CD14-positive monocyte (primary cell): Measurements from ENCODE around the gene CD8B. TPM values are rescaled to one million over a fixed set of nuclear protein-coding genes. Genes with fewer than 3 reads are reported as not detected.

Source experiments
- DNase-seq, 3 donors: peaks; one replicate each; pipeline ENCODE4 v3.0.0-alpha.2; 2011 to 2022
- H2AFZ ChIP-seq: 2 replicates; pipeline ENCODE4 v1.6.0; 2012; ENCODE audit warnings: mild to moderate bottlenecking, low read depth, low read length, inconsistent platforms; ENCODE audit not compliant: insufficient read depth, poor library complexity, severe bottlenecking
- H3K27ac ChIP-seq, 2 donors: 1 replicate in 1 of 2; 2 replicates in 1 of 2; pipeline ENCODE4 v1.5.1; 2012 to 2013; ENCODE audit warnings: low read length in 2 of 2, control low read depth in 1 of 2, inconsistent platforms in 1 of 2, low read depth in 1 of 2, mild to moderate bottlenecking in 1 of 2
- H3K27me3 ChIP-seq, 2 donors: one replicate each; pipeline versions ENCODE4 v1.6.0 to v1.6.1; 2011 to 2013; ENCODE audit warnings: low read length in 2 of 2; ENCODE audit not compliant: control insufficient read depth in 2 of 2, insufficient read depth in 2 of 2
- H3K36me3 ChIP-seq, 2 donors: replicated peaks in 1 of 2; 1 replicate in 1 of 2; 2 replicates in 1 of 2; pipeline versions ENCODE4 v1.5.1 to v1.6.1; 2012 to 2013; ENCODE audit warnings: low read length in 2 of 2, control low read depth in 1 of 2, inconsistent platforms in 1 of 2, mild to moderate bottlenecking in 1 of 2; ENCODE audit not compliant: insufficient read depth in 2 of 2, control insufficient read depth in 1 of 2
- H3K4me1 ChIP-seq, 2 donors: 1 replicate in 1 of 2; 2 replicates in 1 of 2; pipeline versions ENCODE4 v1.5.1 to v1.6.1; 2012 to 2013; ENCODE audit warnings: low read length in 2 of 2, control low read depth in 1 of 2, inconsistent platforms in 1 of 2, mild to moderate bottlenecking in 1 of 2, moderate library complexity in 1 of 2; ENCODE audit not compliant: insufficient read depth in 2 of 2, control insufficient read depth in 1 of 2
- H3K4me2 ChIP-seq: replicated peaks from 2 replicates; pipeline ENCODE3; 2012; ENCODE audit warnings: low read length, moderate library complexity, mild to moderate bottlenecking; ENCODE audit not compliant: poor library complexity, severe bottlenecking; ENCODE audit errors: extremely low read depth
- H3K4me3 ChIP-seq, 3 experiments: fragments of 200-600 bp in 1 of 3; sonication (generic) in 1 of 3; replicated peaks in 1 of 3; 1 replicate in 2 of 3; 2 replicates in 1 of 3; pipeline ENCODE4 v1.5.1; 2011 to 2013; ENCODE audit warnings: low read length in 3 of 3, mild to moderate bottlenecking in 3 of 3, control low read depth in 2 of 3, low read depth in 2 of 3, inconsistent platforms in 1 of 3, moderate library complexity in 1 of 3
- H3K79me2 ChIP-seq: 2 replicates; pipeline ENCODE4 v1.6.0; 2012; ENCODE audit warnings: mild to moderate bottlenecking, control low read depth, inconsistent platforms, low read length, moderate library complexity; ENCODE audit not compliant: insufficient read depth
- H3K9ac ChIP-seq: 2 replicates; pipeline ENCODE4 v1.6.0; 2017; ENCODE audit warnings: low read length, mild to moderate bottlenecking; ENCODE audit not compliant: insufficient read depth, poor library complexity, severe bottlenecking
- H3K9me3 ChIP-seq, 2 donors: replicated peaks in 1 of 2; 1 replicate in 1 of 2; 2 replicates in 1 of 2; pipeline versions ENCODE4 v1.5.1 to v1.6.1; 2012 to 2013; ENCODE audit warnings: low read length in 2 of 2, control low read depth in 1 of 2; ENCODE audit not compliant: control insufficient read depth in 1 of 2, insufficient read depth in 1 of 2
- H4K20me1 ChIP-seq: 2 replicates; pipeline ENCODE4 v1.6.0; 2012; ENCODE audit warnings: mild to moderate bottlenecking, low read length, control low read depth, moderate library complexity; ENCODE audit not compliant: insufficient read depth
- H3K27ac Mint-ChIP-seq, 7 donors: one replicate each; pipeline ENCODE4 v1.8.0; 2020; ENCODE audit warnings: mild to moderate bottlenecking in 7 of 7, mixed read lengths in 7 of 7, moderate library complexity in 6 of 7, inconsistent platforms in 2 of 7
- H3K27me3 Mint-ChIP-seq, 3 donors: one replicate each; pipeline ENCODE4 v1.8.0; 2021 to 2022; ENCODE audit warnings: low read depth in 3 of 3, mild to moderate bottlenecking in 3 of 3, mixed read lengths in 3 of 3, moderate library complexity in 3 of 3, inconsistent platforms in 1 of 3
- H3K36me3 Mint-ChIP-seq, 2 donors: one replicate each; pipeline ENCODE4 v1.8.0; 2020; ENCODE audit warnings: mixed read lengths in 2 of 2, inconsistent platforms in 1 of 2, mild to moderate bottlenecking in 1 of 2
- H3K4me1 Mint-ChIP-seq: one replicate; pipeline ENCODE4 v1.8.0; 2020; ENCODE audit warnings: mild to moderate bottlenecking, mixed read lengths
- H3K4me3 Mint-ChIP-seq, 2 donors: one replicate each; pipeline ENCODE4 v1.8.0; 2020; ENCODE audit warnings: mild to moderate bottlenecking in 2 of 2, mixed read lengths in 2 of 2, moderate library complexity in 1 of 2
- H3K9me3 Mint-ChIP-seq, 7 donors: one replicate each; pipeline ENCODE4 v1.8.0; 2020 to 2022; ENCODE audit warnings: mixed read lengths in 7 of 7, mild to moderate bottlenecking in 6 of 7, moderate library complexity in 6 of 7, inconsistent platforms in 2 of 7
- CTCF ChIP-seq: fragments of 200-600 bp; IDR thresholded peaks from one replicate; pipeline ENCODE4 v1.8.0; 2022; ENCODE audit warnings: antibody characterized with exemption, mild to moderate bottlenecking
- WGBS: methylation state at CpG from one replicate; pipeline ENCODE4 v1.1.5; 2013; ENCODE audit warnings: missing lambda C conversion rate; ENCODE audit not compliant: insufficient coverage; 5-methylcytosine and 5-hydroxymethylcytosine counted together
- intact Hi-C, 2 donors: fragments of 100-400 bp; cut with micrococcal nuclease; formaldehyde crosslinking; loops; one replicate each; pipeline versions ENCODE4 v1.15.0 to v1.15.1; 2023
- polyA plus RNA-seq, 3 donors: library from polyadenylated mRNA; depleted of rRNA in 1 of 3; unstranded in 2 of 3; stranded (reverse) in 1 of 3; fragments of 300-500 nt in 2 of 3; fragments of >200 nt in 1 of 3; fragmentation: Illumina TruSeq in 2 of 3; gene quantifications; 1 replicate in 2 of 3; 2 replicates in 1 of 3; pipeline ENCODE4 v1.2.3, GENCODE V29; 2012 to 2021

Gene CD8B
- polyA plus RNA-seq, 3 donors, result 1.5 to 1.6 TPM; not detected in 1

GRCh38 chr2:86768189-86768949 lies 93.3 kb downstream of the CD8B start:
- peaks cover 6% of the 10 kb centered on the region for H3K79me2 ChIP-seq
- no peaks in the 10 kb centered on the region for H3K4me1 ChIP-seq
- H3K36me3 Mint-ChIP-seq, result peaks cover 74 to 76% of the 10 kb centered on the region in 2 donors
- H3K27ac ChIP-seq, result no peak overlapping the region
- H3K4me3 ChIP-seq, result no peak overlapping the region
- H3K4me2 ChIP-seq, result no peak overlapping the region
- H3K4me3 Mint-ChIP-seq, result no peak overlapping the region
- H3K9me3 Mint-ChIP-seq, result no peaks in the 10 kb centered on the region
- no peak for DNase-seq
- 92% methylated on average over 5 of the region's 5 CpGs for WGBS
- H4K20me1 ChIP-seq, result peaks cover 45% of the 10 kb centered on the region
- H3K27me3 Mint-ChIP-seq, result peaks cover 0 to 2% (median 0%) of the 10 kb centered on the region in 3 donors
- no peaks in the 10 kb centered on the region for H3K27me3 ChIP-seq
- no peaks in the 10 kb centered on the region for H3K9me3 ChIP-seq
- no peak overlapping the region for H2AFZ ChIP-seq
- H3K4me1 Mint-ChIP-seq, result no peaks in the 10 kb centered on the region
- TF ChIP-seq CTCF, result no peak
- H3K9ac ChIP-seq, result no peak overlapping the region
- peak overlapping the region in 2 of 7 donors; percentile 32 to 63 for H3K27ac Mint-ChIP-seq
- peaks cover 72 to 87% of the 10 kb centered on the region in 2 donors for H3K36me3 ChIP-seq
- intact Hi-C loops, result no loop called here

Other genes with a start within 250 kb of the CD8B start
- gene RNF103, start 238.0 kb downstream of the CD8B start, polyA plus RNA-seq, result 10 to 100 TPM in 1 of 3 donors, 1 to 10 TPM in 2; 1.0 to 31.9 (median 2.2) TPM
- gene RMND5A, start 141.6 kb downstream of the CD8B start, polyA plus RNA-seq, result 10 to 100 TPM; 18.5 to 20.3 (median 18.9) TPM
- gene CD8A, start 71.0 kb downstream of the CD8B start, polyA plus RNA-seq, result 1 to 10 TPM in 1 of 3 donors, under 1 TPM in 2; 0.03 to 1.1 (median 0.88) TPM
- under 1 TPM; 0.04 to 0.09 (median 0.08) TPM for gene RGPD1, start 80.2 kb upstream of the CD8B start, polyA plus RNA-seq
- gene PLGLB1, start 160.0 kb upstream of the CD8B start, polyA plus RNA-seq, result 1 to 10 TPM in 1 of 3 donors, under 1 TPM in 1, not detected in 1; 0.42 to 5.4 TPM